MM.1S (cell line): ENCODE results near the gene ZNF574.

Source experiments
- DNase-seq: peaks from one replicate; pipeline ENCODE4 v3.0.0-alpha.2; 2015
- H2AFZ ChIP-seq: fragments of 300-600 bp; sonication (generic); 2 replicates; pipeline ENCODE4 v1.6.0; 2016; ENCODE audit warnings: antibody characterized with exemption, low read length
- H3F3A ChIP-seq: fragments of 300-600 bp; sonication (generic); 2 replicates; pipeline ENCODE4 v1.6.1; 2016; ENCODE audit warnings: mild to moderate bottlenecking, antibody characterized with exemption, low read length, moderate library complexity, mixed read lengths; ENCODE audit not compliant: insufficient read depth
- H3K27ac ChIP-seq: fragments of 300-600 bp; sonication (generic); 2 replicates; pipeline ENCODE4 v1.5.1; 2016; ENCODE audit warnings: mild to moderate bottlenecking, low read length
- H3K27me3 ChIP-seq: fragments of 300-600 bp; sonication (generic); replicated peaks from 2 replicates; pipeline ENCODE4 v1.6.0; 2016; ENCODE audit warnings: low read length; ENCODE audit not compliant: insufficient read depth
- H3K36me3 ChIP-seq: fragments of 300-600 bp; sonication (generic); replicated peaks from 2 replicates; pipeline ENCODE4 v1.6.1; 2016; ENCODE audit warnings: mild to moderate bottlenecking, low read length, mixed read lengths; ENCODE audit not compliant: insufficient read depth
- H3K4me1 ChIP-seq: fragments of 300-600 bp; sonication (generic); 2 replicates; pipeline ENCODE4 v1.6.1; 2016; ENCODE audit warnings: low read length, mixed read lengths
- H3K4me2 ChIP-seq: fragments of 300-600 bp; sonication (generic); 2 replicates; pipeline ENCODE4 v1.6.0; 2016; ENCODE audit warnings: low read depth, low read length
- H3K4me3 ChIP-seq: fragments of 300-600 bp; sonication (generic); 2 replicates; pipeline ENCODE4 v1.5.1; 2016; ENCODE audit warnings: low read length, mixed read lengths
- H3K79me2 ChIP-seq: fragments of 300-600 bp; sonication (generic); 2 replicates; pipeline ENCODE4 v1.6.1; 2016; ENCODE audit warnings: mixed run types, low read length, mixed read lengths
- H3K9ac ChIP-seq: fragments of 300-600 bp; sonication (generic); 2 replicates; pipeline ENCODE4 v1.6.1; 2016; ENCODE audit warnings: low read length, mixed read lengths
- H3K9me2 ChIP-seq: fragments of 300-600 bp; sonication (generic); replicated peaks from 2 replicates; pipeline ENCODE4 v1.6.1; 2016; ENCODE audit warnings: mild to moderate bottlenecking, low read length, mixed read lengths; ENCODE audit not compliant: insufficient read depth
- H3K9me3 ChIP-seq: fragments of 300-600 bp; sonication (generic); replicated peaks from 2 replicates; pipeline ENCODE4 v1.6.1; 2016; ENCODE audit warnings: mild to moderate bottlenecking, low read length, mixed read lengths; ENCODE audit not compliant: insufficient read depth
- H4K20me1 ChIP-seq: fragments of 300-600 bp; sonication (generic); 2 replicates; pipeline ENCODE4 v1.6.1; 2016; ENCODE audit warnings: mild to moderate bottlenecking, low read length, moderate library complexity, mixed read lengths; ENCODE audit not compliant: insufficient read depth
- CTCF ChIP-seq: fragments of 300-600 bp; sonication (generic); IDR thresholded peaks from 2 replicates; pipeline ENCODE4 v1.5.1; 2016; ENCODE audit warnings: antibody characterized with exemption, low read length, mixed read lengths
- EZH2 ChIP-seq: fragments of 300-600 bp; sonication (generic); optimal IDR thresholded peaks from 2 replicates; pipeline ENCODE3; 2017; ENCODE audit warnings: low read depth, mild to moderate bottlenecking, antibody characterized with exemption, low read length, mixed read lengths
- EZH2phosphoT487 ChIP-seq: fragments of 300-600 bp; sonication (generic); IDR thresholded peaks from 2 replicates; pipeline ENCODE4 v1.6.1; 2018; ENCODE audit warnings: antibody characterized with exemption, low read length

ZNF574 gene

GRCh38 chr19:42086770-42087550 lies 11.0 kb downstream of the ZNF574 start:
- no peak overlapping the region for H2AFZ ChIP-seq
- H3K9ac ChIP-seq = no peak overlapping the region
- H3K4me2 ChIP-seq = no peak overlapping the region

GRCh38 chr19:42088471-42089190 lies 12.7 kb downstream of the ZNF574 start:
- Histone ChIP-seq H3K4me1 (peaks cover 35% of the 10 kb centered on the region), H3K4me2 (peak overlapping the region; percentile 58), H3K9ac (no peak overlapping the region), H3K4me3 (no peak overlapping the region; the same call in 1 of the 2 replicates), H3K36me3 (no peaks in the 10 kb centered on the region), H3K79me2 (no peaks in the 10 kb centered on the region), H4K20me1 (no peaks in the 10 kb centered on the region), H3K27ac (no peak overlapping the region), H3K27me3 (no peaks in the 10 kb centered on the region), H2AFZ (peak overlapping the region; percentile 65; the same call in 1 of the 2 replicates), H3F3A (peaks cover 25% of the 10 kb centered on the region), H3K9me2 (no peaks in the 10 kb centered on the region), H3K9me3 (no peaks in the 10 kb centered on the region)
- DNase-seq = no peak
- TF ChIP-seq EZH2 (no peak), EZH2phosphoT487 (no peak), CTCF (no peak)

More at GRCh38 chr19:42086770-42087550, 11.0 kb downstream of the ZNF574 start:
- Histone ChIP-seq H3F3A (peaks cover 20% of the 10 kb centered on the region), H3K27me3 (no peaks in the 10 kb centered on the region), H3K27ac (no peak overlapping the region), H4K20me1 (no peaks in the 10 kb centered on the region), H3K4me3 (no peak overlapping the region), H3K79me2 (peaks cover 4% of the 10 kb centered on the region), H3K9me2 (no peaks in the 10 kb centered on the region), H3K9me3 (no peaks in the 10 kb centered on the region), H3K4me1 (peaks cover 31% of the 10 kb centered on the region), H3K36me3 (no peaks in the 10 kb centered on the region)
- DNase-seq = no peak
- TF ChIP-seq EZH2phosphoT487 (no peak), CTCF (no peak), EZH2 (no peak)

DNA sequence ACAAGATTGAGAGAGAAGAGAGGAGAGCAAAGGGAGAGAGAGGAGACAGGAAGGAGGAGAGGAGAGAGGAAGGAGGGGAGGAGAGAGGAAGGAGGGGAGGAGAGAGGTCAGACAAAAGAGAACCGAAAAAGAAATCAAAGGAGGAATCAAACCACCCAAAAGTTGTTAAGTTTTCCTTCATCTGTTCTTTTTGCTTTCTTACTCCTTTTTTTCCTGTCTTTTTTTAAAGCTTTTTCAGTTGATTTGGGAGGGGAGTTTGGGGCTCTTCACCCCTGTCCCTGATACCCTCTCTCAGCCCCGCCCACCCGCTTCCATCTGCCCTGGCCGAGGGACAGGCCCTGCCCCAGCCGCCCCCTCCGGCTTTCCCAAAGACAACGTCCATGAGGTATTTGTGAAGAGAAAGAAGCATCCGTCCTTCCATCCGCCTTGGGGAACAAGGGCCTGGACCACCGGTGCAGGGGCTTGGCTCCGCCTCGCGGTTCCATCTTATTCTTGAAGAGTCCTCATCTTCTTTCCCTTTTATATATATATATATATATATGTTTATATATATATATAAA lies 13.3 kb downstream of the ZNF574 start:
- Histone ChIP-seq H3K9ac (no peak overlapping the region), H2AFZ (peak overlapping the region; percentile 65; the same call in 1 of the 2 replicates), H3K9me2 (no peaks in the 10 kb centered on the region), H3K4me3 (no peak overlapping the region; the same call in 1 of the 2 replicates), H3K79me2 (no peaks in the 10 kb centered on the region), H3K27me3 (no peaks in the 10 kb centered on the region), H3K36me3 (no peaks in the 10 kb centered on the region), H3K4me2 (peak overlapping the region; percentile 58), H3K9me3 (no peaks in the 10 kb centered on the region), H3K27ac (no peak overlapping the region), H3K4me1 (peaks cover 35% of the 10 kb centered on the region), H4K20me1 (no peaks in the 10 kb centered on the region), H3F3A (peaks cover 25% of the 10 kb centered on the region)
- TF ChIP-seq CTCF = no peak
- TF ChIP-seq EZH2phosphoT487 = no peak
- no peak for TF ChIP-seq EZH2
- no peak for DNase-seq
